Activated naive CD4-positive, alpha-beta T cell treated with anti-CD3 and anti-CD28 coated beads, Interleukin-2, amount 50 U/mL, for 24 hours (primary cell): Measurements from ENCODE around the gene IKZF1.

Source experiments
- H3K27ac Mint-ChIP-seq: one replicate; pipeline ENCODE4 v1.8.0; 2021; ENCODE audit warnings: mild to moderate bottlenecking, mixed read lengths
- H3K27me3 Mint-ChIP-seq: one replicate; pipeline ENCODE4 v1.8.0; 2021; ENCODE audit warnings: mixed read lengths
- H3K36me3 Mint-ChIP-seq: one replicate; pipeline ENCODE4 v1.8.0; 2021; ENCODE audit warnings: mixed read lengths
- H3K4me1 Mint-ChIP-seq: one replicate; pipeline ENCODE4 v1.8.0; 2021; ENCODE audit warnings: mixed read lengths
- H3K4me3 Mint-ChIP-seq: one replicate; pipeline ENCODE4 v1.8.0; 2021; ENCODE audit warnings: mild to moderate bottlenecking, mixed read lengths
- H3K9me3 Mint-ChIP-seq: one replicate; pipeline ENCODE4 v1.8.0; 2021; ENCODE audit warnings: mixed read lengths

IKZF1 gene

GRCh38 chr7:50300336-50300735, 4.2 kb upstream of the IKZF1 start:
- Mint-ChIP-seq H3K9me3 (no peaks in the 10 kb centered on the region), H3K4me1 (peaks cover 64% of the 10 kb centered on the region), H3K27ac (peak overlapping the region; percentile 33), H3K36me3 (peaks cover 2% of the 10 kb centered on the region), H3K27me3 (no peaks in the 10 kb centered on the region), H3K4me3 (peak overlapping the region; percentile 52)

GRCh38 chr7:50302486-50303334, 1.8 kb upstream of the IKZF1 start:
- Mint-ChIP-seq H3K9me3 (no peaks in the 10 kb centered on the region), H3K27ac (peak overlapping the region; percentile 91), H3K36me3 (peaks cover 14% of the 10 kb centered on the region), H3K27me3 (no peaks in the 10 kb centered on the region), H3K4me3 (peak overlapping the region; percentile 81), H3K4me1 (peaks cover 46% of the 10 kb centered on the region)

GRCh38 chr7:50303335-50304128, 984 bp upstream of the IKZF1 start:
- Mint-ChIP-seq H3K27ac (peak overlapping the region; percentile 91), H3K4me1 (peaks cover 47% of the 10 kb centered on the region), H3K4me3 (peak overlapping the region; percentile 81), H3K27me3 (no peaks in the 10 kb centered on the region), H3K9me3 (no peaks in the 10 kb centered on the region), H3K36me3 (peaks cover 14% of the 10 kb centered on the region)

- no peaks in the 10 kb centered on the region for H3K9me3 Mint-ChIP-seq
- H3K4me3 Mint-ChIP-seq, result peak overlapping the region; percentile 94
- peaks cover 42% of the 10 kb centered on the region for H3K4me1 Mint-ChIP-seq
- H3K27ac Mint-ChIP-seq, result peak overlapping the region; percentile 98
- no peaks in the 10 kb centered on the region for H3K27me3 Mint-ChIP-seq
- H3K36me3 Mint-ChIP-seq, result peaks cover 20% of the 10 kb centered on the region
Measured at GRCh38 chr7:50304911-50305582, 531 bp downstream of the IKZF1 start.

GRCh38 chr7:50305583-50306493, 1.3 kb downstream of the IKZF1 start:
- Mint-ChIP-seq H3K9me3 (no peaks in the 10 kb centered on the region), H3K27me3 (no peaks in the 10 kb centered on the region), H3K4me3 (peak overlapping the region; percentile 94), H3K27ac (peak overlapping the region; percentile 98), H3K36me3 (peaks cover 20% of the 10 kb centered on the region), H3K4me1 (peaks cover 41% of the 10 kb centered on the region)

- Mint-ChIP-seq H3K4me1 (peaks cover 39% of the 10 kb centered on the region), H3K27ac (peak overlapping the region; percentile 98), H3K36me3 (peaks cover 20% of the 10 kb centered on the region), H3K9me3 (no peaks in the 10 kb centered on the region), H3K4me3 (peak overlapping the region; percentile 94), H3K27me3 (no peaks in the 10 kb centered on the region)
Measured at GRCh38 chr7:50306494-50307367, 2.2 kb downstream of the IKZF1 start.

GRCh38 chr7:50307368-50308032, 3.0 kb downstream of the IKZF1 start:
- Mint-ChIP-seq H3K9me3 (no peaks in the 10 kb centered on the region), H3K4me3 (peak overlapping the region; percentile 94), H3K27ac (peak overlapping the region; percentile 98), H3K36me3 (peaks cover 22% of the 10 kb centered on the region), H3K27me3 (no peaks in the 10 kb centered on the region), H3K4me1 (peaks cover 39% of the 10 kb centered on the region)

GRCh38 chr7:50308203-50308531, 3.7 kb downstream of the IKZF1 start:
- Mint-ChIP-seq H3K27me3 (no peaks in the 10 kb centered on the region), H3K4me1 (peaks cover 42% of the 10 kb centered on the region), H3K9me3 (no peaks in the 10 kb centered on the region), H3K36me3 (peaks cover 22% of the 10 kb centered on the region), H3K4me3 (peak overlapping the region; percentile 94), H3K27ac (peak overlapping the region; percentile 98)

GRCh38 chr7:50308532-50309385, 4.2 kb downstream of the IKZF1 start:
- peaks cover 25% of the 10 kb centered on the region for H3K36me3 Mint-ChIP-seq
- H3K27me3 Mint-ChIP-seq, result no peaks in the 10 kb centered on the region
- peak overlapping the region; percentile 94 for H3K4me3 Mint-ChIP-seq
- no peaks in the 10 kb centered on the region for H3K9me3 Mint-ChIP-seq
- H3K27ac Mint-ChIP-seq, result peak overlapping the region; percentile 98
- peaks cover 46% of the 10 kb centered on the region for H3K4me1 Mint-ChIP-seq

- Mint-ChIP-seq H3K27me3 (no peaks in the 10 kb centered on the region), H3K4me1 (peaks cover 55% of the 10 kb centered on the region), H3K9me3 (no peaks in the 10 kb centered on the region), H3K36me3 (peaks cover 26% of the 10 kb centered on the region), H3K27ac (peak overlapping the region; percentile 98), H3K4me3 (peak overlapping the region; percentile 94)
Measured at GRCh38 chr7:50309721-50310120, 5.2 kb downstream of the IKZF1 start.

GRCh38 chr7:50310361-50310760, 5.8 kb downstream of the IKZF1 start:
- Mint-ChIP-seq H3K27me3 (no peaks in the 10 kb centered on the region), H3K27ac (peak overlapping the region; percentile 98), H3K9me3 (no peaks in the 10 kb centered on the region), H3K4me3 (peak overlapping the region; percentile 94), H3K36me3 (peaks cover 24% of the 10 kb centered on the region), H3K4me1 (peaks cover 61% of the 10 kb centered on the region)

- no peaks in the 10 kb centered on the region for H3K27me3 Mint-ChIP-seq
- H3K36me3 Mint-ChIP-seq, result peaks cover 29% of the 10 kb centered on the region
- H3K27ac Mint-ChIP-seq, result peak overlapping the region; percentile 98
- peaks cover 67% of the 10 kb centered on the region for H3K4me1 Mint-ChIP-seq
- H3K4me3 Mint-ChIP-seq, result peak overlapping the region; percentile 94
- H3K9me3 Mint-ChIP-seq, result no peaks in the 10 kb centered on the region
Measured at GRCh38 chr7:50310956-50311355, 6.4 kb downstream of the IKZF1 start.
